HEK293 (cell line): ENCODE measurements around the gene EIPR1.

Experiments
- CTCF ChIA-PET: fragments of 350-600 bp; formaldehyde crosslinking; extraction: SDS; loops from one replicate; lab custom pipeline; 2021; ENCODE audit warnings: antibody characterized with exemption; lab: Yijun Ruan, JAX
- POLR2A ChIA-PET: fragments of 300-600 bp; formaldehyde crosslinking; extraction: SDS; loops from one replicate; lab custom pipeline; 2020; ENCODE audit warnings: antibody characterized with exemption, inconsistent platforms; lab: Yijun Ruan, JAX
- H3K27ac ChIP-seq: fragments of 200-500 bp; sonication (Bioruptor generic); 2 replicates; pipeline ENCODE4 v1.5.1; 2014; ENCODE audit warnings: low read depth, low read length, control low read depth, inconsistent platforms; ENCODE audit errors: extremely low read depth
- H3K36me3 ChIP-seq, 2 experiments: fragments of 200-500 bp in 1 of 2; sonication (Bioruptor generic) in 1 of 2; 1 replicate in 1 of 2; 2 replicates in 1 of 2; pipeline ENCODE4 v1.5.1; 2014 to 2017; ENCODE audit warnings: inconsistent platforms in 2 of 2, low read length in 2 of 2; ENCODE audit not compliant: control insufficient read depth in 2 of 2, insufficient read depth in 1 of 2
- H3K4me1 ChIP-seq: fragments of 200-500 bp; sonication (Bioruptor generic); 2 replicates; pipeline ENCODE4 v1.5.1; 2014; ENCODE audit warnings: mild to moderate bottlenecking, low read length, inconsistent platforms; ENCODE audit not compliant: control insufficient read depth, insufficient read depth
- H3K4me3 ChIP-seq: 2 replicates; pipeline ENCODE4 v1.5.1; 2011; ENCODE audit warnings: low read depth, mild to moderate bottlenecking, control low read depth, low read length, moderate library complexity
- H3K9me3 ChIP-seq: fragments of 200-500 bp; sonication (Bioruptor generic); 2 replicates; pipeline ENCODE4 v1.5.1; 2014; ENCODE audit warnings: low read depth, low read length, inconsistent platforms; ENCODE audit not compliant: control insufficient read depth, insufficient read depth
- GLI2 ChIP-seq: fragments of 450-650 bp; formaldehyde crosslinking; IDR thresholded peaks from 2 replicates; pipeline ENCODE4; 2017; ENCODE audit warnings: missing biosample characterization, missing genetic modification characterization, low read depth, borderline replicate concordance
- IKZF3 ChIP-seq: fragments of 450-650 bp; IDR thresholded peaks from 2 replicates; pipeline ENCODE4 v1.5.0; 2018; ENCODE audit warnings: missing biosample characterization, mild to moderate bottlenecking, missing genetic modification characterization, moderate library complexity
- INSM2 ChIP-seq: fragments of 450-650 bp; formaldehyde crosslinking; IDR thresholded peaks from 2 replicates; pipeline ENCODE4 v1.5.1; 2016; ENCODE audit warnings: missing biosample characterization, missing genetic modification characterization
- ZBTB21 ChIP-seq: fragments of 450-650 bp; formaldehyde crosslinking; IDR thresholded peaks from 2 replicates; pipeline ENCODE4 v1.5.1; 2017; ENCODE audit warnings: missing biosample characterization, missing genetic modification characterization
- ZBTB44 ChIP-seq: fragments of 450-650 bp; IDR thresholded peaks from 2 replicates; pipeline ENCODE4 v1.5.1; 2018; ENCODE audit warnings: missing biosample characterization, mild to moderate bottlenecking, missing genetic modification characterization
- ZBTB49 ChIP-seq: fragments of 450-650 bp; formaldehyde crosslinking; IDR thresholded peaks from 2 replicates; pipeline ENCODE4 v1.5.1; 2016; ENCODE audit warnings: missing biosample characterization, missing genetic modification characterization, low read depth
- ZEB2 ChIP-seq: fragments of 450-650 bp; formaldehyde crosslinking; IDR thresholded peaks from 2 replicates; pipeline ENCODE4 v1.5.1; 2016; ENCODE audit warnings: missing biosample characterization, missing genetic modification characterization
- ZNF114 ChIP-seq: fragments of 450-650 bp; formaldehyde crosslinking; IDR thresholded peaks from 2 replicates; pipeline ENCODE4 v1.5.0; 2017; ENCODE audit warnings: missing biosample characterization, missing genetic modification characterization
- ZNF157 ChIP-seq: fragments of 450-650 bp; formaldehyde crosslinking; IDR thresholded peaks from 2 replicates; pipeline ENCODE4 v1.5.1; 2016; ENCODE audit warnings: missing biosample characterization, missing genetic modification characterization
- ZNF16 ChIP-seq: fragments of 450-650 bp; formaldehyde crosslinking; IDR thresholded peaks from 2 replicates; pipeline ENCODE4 v1.5.1; 2016; ENCODE audit warnings: low read depth, missing biosample characterization, missing genetic modification characterization
- ZNF280C ChIP-seq: fragments of 450-650 bp; formaldehyde crosslinking; IDR thresholded peaks from 2 replicates; pipeline ENCODE4 v1.5.1; 2016; ENCODE audit warnings: missing biosample characterization, missing genetic modification characterization
- ZNF324 ChIP-seq: fragments of 450-650 bp; formaldehyde crosslinking; IDR thresholded peaks from 2 replicates; pipeline ENCODE4 v1.5.1; 2016; ENCODE audit warnings: missing biosample characterization, missing genetic modification characterization
- ZNF354C ChIP-seq: fragments of 450-650 bp; formaldehyde crosslinking; IDR thresholded peaks from 2 replicates; pipeline ENCODE4 v1.5.1; 2016; ENCODE audit warnings: missing biosample characterization, missing genetic modification characterization, low read depth, borderline replicate concordance
- ZNF394 ChIP-seq: fragments of 450-650 bp; formaldehyde crosslinking; IDR thresholded peaks from 2 replicates; pipeline ENCODE4 v1.5.1; 2016; ENCODE audit warnings: missing biosample characterization, missing genetic modification characterization, mild to moderate bottlenecking, moderate library complexity, borderline replicate concordance
- ZNF398 ChIP-seq: fragments of 450-650 bp; formaldehyde crosslinking; IDR thresholded peaks from 2 replicates; pipeline ENCODE4 v1.5.1; 2017; ENCODE audit warnings: missing biosample characterization, missing genetic modification characterization
- ZNF404 ChIP-seq: fragments of 450-650 bp; formaldehyde crosslinking; IDR thresholded peaks from 2 replicates; pipeline ENCODE4 v1.5.1; 2017; ENCODE audit warnings: missing biosample characterization, missing genetic modification characterization
- ZNF514 ChIP-seq: fragments of 450-650 bp; formaldehyde crosslinking; IDR thresholded peaks from 2 replicates; pipeline ENCODE4 v1.5.1; 2016; ENCODE audit warnings: missing biosample characterization, missing genetic modification characterization
- ZNF549 ChIP-seq: fragments of 450-650 bp; IDR thresholded peaks from 2 replicates; pipeline ENCODE4 v1.5.1; 2018; ENCODE audit warnings: missing biosample characterization, missing genetic modification characterization, mild to moderate bottlenecking, inconsistent platforms, moderate library complexity
- ZNF558 ChIP-seq: fragments of 450-650 bp; formaldehyde crosslinking; IDR thresholded peaks from 2 replicates; pipeline ENCODE4 v1.5.1; 2016; ENCODE audit warnings: missing biosample characterization, missing genetic modification characterization
- ZNF624 ChIP-seq: fragments of 450-650 bp; formaldehyde crosslinking; IDR thresholded peaks from 2 replicates; pipeline ENCODE4 v1.5.1; 2017; ENCODE audit warnings: missing biosample characterization, missing genetic modification characterization
- ZNF629 ChIP-seq: fragments of 450-650 bp; formaldehyde crosslinking; IDR thresholded peaks from 2 replicates; pipeline ENCODE4 v1.5.1; 2017; ENCODE audit warnings: missing biosample characterization, missing genetic modification characterization
- ZNF76 ChIP-seq: fragments of 450-650 bp; formaldehyde crosslinking; IDR thresholded peaks from 2 replicates; pipeline ENCODE4; 2016; ENCODE audit warnings: low read depth, missing biosample characterization, missing genetic modification characterization, borderline replicate concordance
- ZSCAN23 ChIP-seq: fragments of 450-650 bp; formaldehyde crosslinking; IDR thresholded peaks from 2 replicates; pipeline ENCODE4 v1.5.1; 2016; ENCODE audit warnings: missing biosample characterization, missing genetic modification characterization

EIPR1 gene

GRCh38 chr2:3413697-3414096 is 36.1 kb upstream of the EIPR1 start:
- Histone ChIP-seq H3K4me3 (no peak overlapping the region), H3K4me1 (no peaks in the 10 kb centered on the region), H3K9me3 (no peaks in the 10 kb centered on the region), H3K27ac (no peak overlapping the region), H3K36me3 (peaks cover 0 to 18% of the 10 kb centered on the region in 2 experiments; a peak in 2 of 3 replicates)
- TF ChIP-seq ZNF114 (no peak), ZBTB21 (tag by site-specific recombination) (no peak), ZNF404 (tag by site-specific recombination) (no peak), ZBTB49 (no peak), ZNF354C (tag by site-specific recombination) (no peak), ZSCAN23 (tag by site-specific recombination) (no peak), IKZF3 (no peak), ZNF157 (tag by site-specific recombination) (no peak), ZNF280C (no peak), ZNF76 (no peak), ZNF398 (tag by site-specific recombination) (no peak), INSM2 (no peak), GLI2 (tag by site-specific recombination) (no peak)
- POLR2A ChIA-PET: interaction anchor here (1.0 kb wide), 1 partner anchor 34 kb away, joined by 3 read pairs; no protein-coding TSS in a partner anchor
- CTCF ChIA-PET: interaction anchor here (3.0 kb wide), 1 partner anchor 10 kb away, joined by 34 read pairs; no protein-coding TSS in a partner anchor

GRCh38 chr2:3411103-3411502 is 33.5 kb upstream of the EIPR1 start:
- Histone ChIP-seq H3K27ac (no peak overlapping the region), H3K4me1 (no peaks in the 10 kb centered on the region), H3K4me3 (no peak overlapping the region), H3K9me3 (no peaks in the 10 kb centered on the region), H3K36me3 (peaks cover 0 to 21% of the 10 kb centered on the region in 2 experiments)
- ChIA-PET POLR2A (no interaction called here), CTCF (no interaction called here)
- TF ChIP-seq ZNF324 (tag by site-specific recombination): no peak
- no peak for TF ChIP-seq ZNF394 (tag by site-specific recombination)
- no peak for TF ChIP-seq ZEB2 (tag by site-specific recombination)
- no peak for TF ChIP-seq ZNF629 (tag by site-specific recombination)
- TF ChIP-seq ZNF514 (tag by site-specific recombination): no peak
- no peak for TF ChIP-seq ZNF558
- TF ChIP-seq ZNF16 (tag by site-specific recombination): no peak
- TF ChIP-seq ZNF549: no peak
- TF ChIP-seq ZBTB44: no peak
- no peak for TF ChIP-seq ZNF624
